ENCODE results near the gene U2SURP.

The U2SURP gene

GRCh38 chr3:143090976-143091837 is 89.8 kb downstream of the U2SURP start:
- Histone ChIP-seq H3K9ac (ENCODE audit: low read length) (no peak overlapping the region), H3K27me3 (ENCODE audit: low read length) (no peaks in the 10 kb centered on the region), H3K36me3 (ENCODE audit: low read length) (no peaks in the 10 kb centered on the region), H3K9me3 (ENCODE audit: insufficient read depth, low read length) (peaks cover 10% of the 10 kb centered on the region; the same call in 1 of the 2 replicates), H2AFZ (ENCODE audit: low read depth, low read length, severe bottlenecking) (no peak overlapping the region), H4K20me1 (ENCODE audit: low read depth, low read length) (no peaks in the 10 kb centered on the region), H3K4me2 (ENCODE audit: low read depth, low read length, poor library complexity, severe bottlenecking) (no peak overlapping the region), H3K4me3 (ENCODE audit: insufficient read depth, low read length, poor library complexity, severe bottlenecking) (no peak overlapping the region), H3K27ac (ENCODE audit: low read depth, low read length) (no peak overlapping the region), H3K9me2 (replicated peaks; ENCODE audit: insufficient read depth, low read length) (no peaks in the 10 kb centered on the region), H3K79me2 (ENCODE audit: insufficient read depth, low read length) (no peaks in the 10 kb centered on the region), H3F3A (ENCODE audit: insufficient read depth) (no peaks in the 10 kb centered on the region)
- TF ChIP-seq CTCF (IDR thresholded peaks at IDR 0.05; ENCODE audit: insufficient read depth, low read length, poor library complexity, severe bottlenecking) (no peak), EZH2phosphoT487 (conservative IDR thresholded peaks at IDR 0.05; ENCODE audit: low read length) (no peak)

GRCh38 chr3:143092191-143092590 is 90.8 kb downstream of the U2SURP start:
- H3F3A ChIP-seq (ENCODE audit: insufficient read depth): no peaks in the 10 kb centered on the region
- H3K79me2 ChIP-seq (ENCODE audit: insufficient read depth, low read length): no peaks in the 10 kb centered on the region
- H4K20me1 ChIP-seq (ENCODE audit: low read depth, low read length): no peaks in the 10 kb centered on the region
- H3K27me3 ChIP-seq (ENCODE audit: low read length): no peaks in the 10 kb centered on the region
- no peak overlapping the region for H3K9ac ChIP-seq (ENCODE audit: low read length)
- no peak overlapping the region for H2AFZ ChIP-seq (ENCODE audit: low read depth, low read length, severe bottlenecking)
- TF ChIP-seq EZH2phosphoT487 (conservative IDR thresholded peaks at IDR 0.05; ENCODE audit: low read length) (no peak), CTCF (IDR thresholded peaks at IDR 0.05; ENCODE audit: insufficient read depth, low read length, poor library complexity, severe bottlenecking) (no peak)
- H3K9me2 ChIP-seq (replicated peaks; ENCODE audit: insufficient read depth, low read length): no peaks in the 10 kb centered on the region
- H3K27ac ChIP-seq (ENCODE audit: low read depth, low read length): no peak overlapping the region
- peaks cover 14% of the 10 kb centered on the region; the same call in 1 of the 2 replicates for H3K9me3 ChIP-seq (ENCODE audit: insufficient read depth, low read length)
- no peaks in the 10 kb centered on the region for H3K36me3 ChIP-seq (ENCODE audit: low read length)
- H3K4me2 ChIP-seq (ENCODE audit: low read depth, low read length, poor library complexity, severe bottlenecking): no peak overlapping the region
- H3K4me3 ChIP-seq (ENCODE audit: insufficient read depth, low read length, poor library complexity, severe bottlenecking): no peak overlapping the region

- Histone ChIP-seq H3K27me3 (ENCODE audit: low read length) (no peaks in the 10 kb centered on the region), H4K20me1 (ENCODE audit: low read depth, low read length) (no peaks in the 10 kb centered on the region), H3K9ac (ENCODE audit: low read length) (no peak overlapping the region), H2AFZ (ENCODE audit: low read depth, low read length, severe bottlenecking) (no peak overlapping the region), H3K9me3 (ENCODE audit: insufficient read depth, low read length) (peaks cover 14% of the 10 kb centered on the region; the same call in 1 of the 2 replicates), H3K36me3 (ENCODE audit: low read length) (no peaks in the 10 kb centered on the region), H3F3A (ENCODE audit: insufficient read depth) (no peaks in the 10 kb centered on the region), H3K27ac (ENCODE audit: low read depth, low read length) (no peak overlapping the region), H3K79me2 (ENCODE audit: insufficient read depth, low read length) (no peaks in the 10 kb centered on the region), H3K9me2 (replicated peaks; ENCODE audit: insufficient read depth, low read length) (no peaks in the 10 kb centered on the region), H3K4me3 (ENCODE audit: insufficient read depth, low read length, poor library complexity, severe bottlenecking) (no peak overlapping the region), H3K4me2 (ENCODE audit: low read depth, low read length, poor library complexity, severe bottlenecking) (no peak overlapping the region)
- TF ChIP-seq EZH2phosphoT487 (conservative IDR thresholded peaks at IDR 0.05; ENCODE audit: low read length) (no peak), CTCF (IDR thresholded peaks at IDR 0.05; ENCODE audit: insufficient read depth, low read length, poor library complexity, severe bottlenecking) (no peak)
Observed at GRCh38 chr3:143095813-143096212, 94.4 kb downstream of the U2SURP start.

All from SU-DHL-6 (cell line).